Esophagus squamous epithelium (tissue), 4 donors: ENCODE measurements around the gene ZRANB2.

Experiments
- CTCF ChIP-seq, 6 experiments: fragments of 450-650 bp in 4 of 6; fragments of 200-600 bp in 2 of 6; sonication (generic) in 2 of 6; IDR thresholded peaks; one replicate each; pipeline ENCODE4 v1.5.1; 2016 to 2019; ENCODE audit warnings: antibody characterized with exemption in 6 of 6, mild to moderate bottlenecking in 4 of 6, moderate library complexity in 4 of 6
- POLR2A ChIP-seq, 4 donors: fragments of 450-650 bp; IDR thresholded peaks; one replicate each; pipeline ENCODE4 v1.6.1; 2017; ENCODE audit warnings: antibody characterized with exemption in 4 of 4, mild to moderate bottlenecking in 4 of 4, moderate library complexity in 3 of 4

DNA sequence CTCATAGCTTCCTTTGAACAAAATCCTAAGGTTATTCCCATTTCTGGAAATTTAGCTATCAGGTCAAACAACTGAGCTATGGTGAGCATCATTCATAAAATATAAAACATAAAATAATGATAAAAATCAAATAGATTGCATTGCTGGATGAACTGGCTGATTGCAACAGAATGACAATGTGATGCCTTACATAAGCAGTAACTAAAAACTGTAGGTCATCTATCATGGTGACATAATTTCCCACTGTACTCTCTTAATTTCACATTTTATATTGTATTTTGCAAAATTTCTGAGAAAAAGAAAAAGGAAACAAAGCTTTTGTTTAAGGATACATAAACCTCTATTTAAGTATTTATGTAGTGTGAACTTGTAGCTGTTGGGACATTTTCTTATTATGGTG, 37.8 kb downstream of the ZRANB2 start:
- no peak for TF ChIP-seq CTCF (IDR thresholded peaks at IDR 0.05)
- TF ChIP-seq POLR2A (IDR thresholded peaks at IDR 0.05) = no peak
